NCI-H524 treated with DMSO at 0.1 percent for 48 hours (cell line): Measurements from ENCODE around the gene TROAP.
"Not testable (repeated sequence)": the region's sequence is repeated elsewhere in the genome, so short reads cannot be mapped to it uniquely, and the experiment has no call there.

Source experiments
- DNase-seq: peaks from one replicate; lab custom pipeline; 2025; lab: John Stamatoyannopoulos, UW

Gene TROAP

GRCh38 chr12:49328816-49329215 is 5.8 kb downstream of the TROAP start:
- no peak for DNase-seq

GRCh38 chr12:49330032-49330619 is 7.1 kb downstream of the TROAP start:
- DNase-seq, result no peak

GRCh38 chr12:49330631-49331379 is 7.8 kb downstream of the TROAP start:
- DNase-seq, result no peak

- no peak for DNase-seq
Observed at GRCh38 chr12:49331380-49332222, 8.5 kb downstream of the TROAP start.

- no peak for DNase-seq
Observed at GRCh38 chr12:49332441-49332861, 9.4 kb downstream of the TROAP start.

- DNase-seq, result no peak
Observed at GRCh38 chr12:49332891-49333371, 9.9 kb downstream of the TROAP start.

GRCh38 chr12:49333778-49334177 is 10.7 kb downstream of the TROAP start:
- DNase-seq, result not testable (repeated sequence)

- no peak for DNase-seq
Observed at GRCh38 chr12:49334226-49334625, 11.2 kb downstream of the TROAP start.

- DNase-seq, result no peak
Observed at GRCh38 chr12:49334681-49335080, 11.6 kb downstream of the TROAP start.

GRCh38 chr12:49335118-49335954 is 12.3 kb downstream of the TROAP start:
- no peak for DNase-seq

GRCh38 chr12:49335955-49336644 is 13.0 kb downstream of the TROAP start:
- DNase-seq, result no peak

- DNase-seq, result no peak
Observed at GRCh38 chr12:49336645-49337584, 13.9 kb downstream of the TROAP start, which contains the start of gene C1QL4. Gene C1QL4, minus strand, starts transcription at chr12:49337188. Its CDS starts 711 bp downstream, at chr12:49336477.

GRCh38 chr12:49338830-49339463 is 15.9 kb downstream of the TROAP start:
- no peak for DNase-seq

GRCh38 chr12:49339464-49339861 is 16.4 kb downstream of the TROAP start:
- DNase-seq, result no peak

- DNase-seq, result no peak
Observed at GRCh38 chr12:49340095-49340870, 17.2 kb downstream of the TROAP start.

GRCh38 chr12:49340971-49341776 is 18.1 kb downstream of the TROAP start:
- no peak for DNase-seq

GRCh38 chr12:49341777-49342065 is 18.7 kb downstream of the TROAP start:
- DNase-seq, result no peak
